Keratinocyte (primary cell): Measurements from ENCODE around the gene SUMF2. TPM values are rescaled to one million over a fixed set of nuclear protein-coding genes. Genes with fewer than 3 reads are reported as not detected.

Experiments
- DNase-seq: peaks from one replicate; pipeline ENCODE4 v3.0.0-alpha.2; 2011; ENCODE audit warnings: low read depth, missing footprints, low spot score
- FAIRE-seq: peaks from 2 replicates; lab custom pipeline; 2011; peaks lifted over from hg19 to GRCh38; lab: Jason Lieb, UNC
- H2AFZ ChIP-seq: 2 replicates; pipeline ENCODE4 v1.6.0; 2012; ENCODE audit warnings: low read length, control low read depth, inconsistent platforms; ENCODE audit not compliant: control insufficient read depth
- H3K27ac ChIP-seq: 2 replicates; pipeline ENCODE4 v1.5.1; 2011; ENCODE audit warnings: low read length; ENCODE audit not compliant: control insufficient read depth, insufficient read depth
- H3K27me3 ChIP-seq: 3 replicates; pipeline ENCODE4 v1.6.0; 2011; ENCODE audit warnings: low read length; ENCODE audit not compliant: control insufficient read depth, insufficient read depth; ENCODE audit errors: extremely low read depth
- H3K36me3 ChIP-seq, 2 experiments: 2 replicates in 1 of 2; 3 replicates in 1 of 2; pipeline ENCODE4 v1.5.1; 2011; ENCODE audit warnings: low read length in 2 of 2, mild to moderate bottlenecking in 1 of 2; ENCODE audit not compliant: control insufficient read depth in 2 of 2, insufficient read depth in 2 of 2; ENCODE audit errors: extremely low read depth in 1 of 2
- H3K4me1 ChIP-seq: 3 replicates; pipeline ENCODE4 v1.5.1; 2011; ENCODE audit warnings: low read length; ENCODE audit not compliant: control insufficient read depth, insufficient read depth; ENCODE audit errors: extremely low read depth
- H3K4me2 ChIP-seq: 3 replicates; pipeline ENCODE4 v1.6.0; 2011; ENCODE audit warnings: low read depth, low read length; ENCODE audit not compliant: control insufficient read depth, insufficient read depth; ENCODE audit errors: extremely low read depth
- H3K4me3 ChIP-seq, 3 experiments: fragments of 200-600 bp in 1 of 3; sonication (generic) in 1 of 3; 2 replicates in 2 of 3; 3 replicates in 1 of 3; pipeline ENCODE4 v1.5.1; 2011 to 2016; ENCODE audit warnings: low read length in 3 of 3, mild to moderate bottlenecking in 3 of 3, control low read depth in 2 of 3, inconsistent platforms in 1 of 3, low read depth in 1 of 3, mixed read lengths in 1 of 3, mixed run types in 1 of 3, moderate library complexity in 1 of 3; ENCODE audit not compliant: control insufficient read depth in 2 of 3, insufficient read depth in 2 of 3; ENCODE audit errors: extremely low read depth in 1 of 3
- H3K79me2 ChIP-seq: 2 replicates; pipeline ENCODE4 v1.6.0; 2012; ENCODE audit warnings: low read length; ENCODE audit not compliant: control insufficient read depth, insufficient read depth
- H3K9ac ChIP-seq: 3 replicates; pipeline ENCODE4 v1.6.0; 2011; ENCODE audit warnings: low read length; ENCODE audit not compliant: control insufficient read depth, insufficient read depth; ENCODE audit errors: extremely low read depth
- H3K9me1 ChIP-seq: 3 replicates; pipeline ENCODE4 v1.6.0; 2011; ENCODE audit warnings: low read length; ENCODE audit not compliant: control insufficient read depth, insufficient read depth; ENCODE audit errors: extremely low read depth
- H3K9me3 ChIP-seq: 2 replicates; pipeline ENCODE4 v1.5.1; 2012; ENCODE audit warnings: low read depth, low read length; ENCODE audit not compliant: control insufficient read depth
- H4K20me1 ChIP-seq: 3 replicates; pipeline ENCODE4 v1.6.0; 2011; ENCODE audit warnings: low read length; ENCODE audit not compliant: control insufficient read depth, insufficient read depth; ENCODE audit errors: extremely low read depth
- CTCF ChIP-seq, 3 experiments: IDR thresholded peaks in 1 of 3; conservative IDR thresholded peaks in 1 of 3; optimal IDR thresholded peaks in 1 of 3; 2 replicates in 2 of 3; 3 replicates in 1 of 3; pipeline versions ENCODE3 to v1.5.1; 2011; ENCODE audit warnings: low read length in 3 of 3, mild to moderate bottlenecking in 3 of 3, moderate library complexity in 2 of 3, control low read depth in 1 of 3, inconsistent platforms in 1 of 3; ENCODE audit not compliant: insufficient read depth in 2 of 3; ENCODE audit errors: extremely low read depth in 1 of 3
- EZH2 ChIP-seq: IDR thresholded peaks from one replicate; pipeline ENCODE4 v1.6.1; 2012; ENCODE audit warnings: inconsistent platforms, mild to moderate bottlenecking, low read length, moderate library complexity
- dilution Hi-C: fragments of 300-500 bp; cut with MboI; formaldehyde crosslinking; loops from one replicate; pipeline ENCODE4 v1.7.0; 2020; ENCODE audit warnings: low sequenced_read_pairs; ENCODE audit not compliant: extremely low pct_ligation_motif_present
- polyA plus RNA-seq, 5 experiments: library from polyadenylated mRNA; depleted of rRNA in 3 of 5; stranded (reverse) in 3 of 5; stranded (forward) in 1 of 5; unstranded in 1 of 5; fragments of >200 nt; gene quantifications; 1 replicate in 1 of 5; 2 replicates in 3 of 5; 3 replicates in 1 of 5; pipeline versions ENCODE4 v1.2.1 to v1.2.3, GENCODE V29; 2011 to 2012; ENCODE audit warnings: missing spikeins in 2 of 5, low read depth in 1 of 5, low replicate concordance in 1 of 5

Gene SUMF2
- polyA plus RNA-seq, 1 donor (not counting 4 experiments of a cell fraction or from before 2014, with no cell fraction given) = 73.8 TPM

DNA sequence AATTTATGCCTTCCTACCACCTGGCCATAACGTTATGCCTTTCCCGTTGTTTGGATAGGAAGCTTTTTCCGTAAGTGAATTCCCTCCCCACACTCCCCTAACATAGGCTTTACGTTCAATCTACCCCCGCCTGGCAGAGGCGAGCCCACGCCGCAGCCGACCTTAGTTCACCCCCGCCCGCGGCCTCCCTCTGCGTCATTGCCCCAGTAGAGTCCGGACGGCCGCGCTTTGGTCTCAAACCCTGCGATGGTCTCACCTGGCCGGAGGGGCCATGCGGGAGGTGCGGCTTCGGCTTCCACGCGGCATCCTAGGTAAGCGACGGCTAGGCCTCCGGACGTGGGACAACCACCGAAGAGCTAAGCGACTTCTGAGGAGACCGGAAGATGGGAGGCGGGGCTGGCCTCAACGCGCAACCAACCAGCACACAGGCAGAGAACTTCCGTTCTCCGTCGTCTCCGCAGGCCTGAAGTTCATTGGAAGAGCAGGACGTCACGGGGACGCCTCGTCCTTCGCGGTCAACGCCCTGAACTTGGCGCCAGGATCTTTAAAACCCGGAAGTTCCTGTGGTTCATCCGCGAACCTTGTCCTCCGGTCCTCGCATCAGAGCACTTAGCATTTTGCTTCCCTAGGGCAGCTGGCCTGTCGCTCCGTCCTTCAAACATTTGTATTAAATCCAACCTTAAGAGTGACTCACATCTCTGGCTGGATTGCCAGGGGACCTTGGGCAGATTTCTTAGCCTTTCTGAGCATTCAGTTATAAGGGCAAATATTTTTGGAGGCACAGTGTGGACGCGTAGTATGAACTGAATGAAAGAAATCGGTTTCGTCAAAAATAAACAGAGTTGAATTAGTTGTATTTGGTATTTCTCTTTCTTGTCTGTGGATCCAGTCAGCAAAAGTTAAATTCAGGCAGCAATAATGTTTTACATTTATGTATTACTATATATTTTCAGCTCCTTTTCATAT, 42.3 kb downstream of the SUMF2 start, which contains the start of gene CHCHD2:
CHCHD2 (minus strand) TSS at position 369 of the 966 bp plus-strand sequence; CDS start at position 306, 63 bp downstream.
- Histone ChIP-seq H3K27me3 (no peaks in the 10 kb centered on the region), H3K4me2 (peak within 1 kb of the TSS; percentile 91), H3K4me1 (peaks cover 6% of the 10 kb centered on the region), H2AFZ (peak within 1 kb of the TSS; percentile 79), H4K20me1 (no peaks in the 10 kb centered on the region), H3K79me2 (peaks cover 27% of the 10 kb centered on the region), H3K9me1 (no peaks in the 10 kb centered on the region), H3K9me3 (no peaks in the 10 kb centered on the region), H3K36me3 (peaks cover 8 to 11% of the 10 kb centered on the region in 2 experiments), H3K4me3 (peak within 1 kb of the TSS; percentile 89 to 99 (median 95)), H3K9ac (peak within 1 kb of the TSS; percentile 99), H3K27ac (peak within 1 kb of the TSS; percentile 99)
- no peak for TF ChIP-seq CTCF (optimal IDR thresholded peaks at IDR 0.05 in 1 of 3, IDR thresholded peaks at IDR 0.05 in 1 of 3, conservative IDR thresholded peaks at IDR 0.05 in 1 of 3; ENCODE audit: extremely low read depth in 1 of 3, insufficient read depth in 2 of 3, low read length in 3 of 3)
- no peak for TF ChIP-seq EZH2
- FAIRE-seq = peak; percentile 84
- dilution Hi-C loops = no loop called here
- DNase-seq = peak; percentile 89

GRCh38 chr7:56107954-56108258, 43.8 kb downstream of the SUMF2 start:
- no peak for FAIRE-seq

More at GRCh38 chr7:56107954-56108258, 43.8 kb downstream of the SUMF2 start:
- no peak overlapping the region for H3K27ac ChIP-seq
- TF ChIP-seq CTCF (optimal IDR thresholded peaks at IDR 0.05 in 1 of 3, IDR thresholded peaks at IDR 0.05 in 1 of 3, conservative IDR thresholded peaks at IDR 0.05 in 1 of 3; ENCODE audit: extremely low read depth in 1 of 3, insufficient read depth in 2 of 3, low read length in 3 of 3) = no peak
- no peak for TF ChIP-seq EZH2
- dilution Hi-C loops = no loop called here
- no peaks in the 10 kb centered on the region for H3K9me1 ChIP-seq
- H3K4me2 ChIP-seq = no peak overlapping the region
- H3K4me1 ChIP-seq = peaks cover 6% of the 10 kb centered on the region
- DNase-seq = no peak
- H3K79me2 ChIP-seq = peaks cover 27% of the 10 kb centered on the region
- no peak overlapping the region for H3K4me3 ChIP-seq
- H3K36me3 ChIP-seq = peaks cover under 1 to 5% of the 10 kb centered on the region in 2 experiments
- peak overlapping the region; percentile 15 for H2AFZ ChIP-seq
- H4K20me1 ChIP-seq = no peaks in the 10 kb centered on the region
- H3K9ac ChIP-seq = no peak overlapping the region
- H3K9me3 ChIP-seq = no peaks in the 10 kb centered on the region
- H3K27me3 ChIP-seq = no peaks in the 10 kb centered on the region
